HepG2 (cell line): ENCODE measurements around the gene ICAM5. TPM values are rescaled to one million over a fixed set of nuclear protein-coding genes. Genes with fewer than 3 reads are reported as not detected.

ENCODE experiments used
- ARNTL ChIP-seq: sonication (generic); formaldehyde crosslinking; IDR thresholded peaks from 2 replicates; pipeline ENCODE4 v1.4.0; 2020; ENCODE audit warnings: mild to moderate bottlenecking, missing genetic modification reagents
- ASH2L ChIP-seq: fragments of 300-600, 200-600 bp; sonication (generic); IDR thresholded peaks from 2 replicates; pipeline ENCODE4 v1.7.0; 2017; ENCODE audit warnings: low read depth, mild to moderate bottlenecking, moderate library complexity, mixed read lengths, low read length; ENCODE audit not compliant: insufficient read length
- GATAD2A ChIP-seq: IDR thresholded peaks from 2 replicates; pipeline ENCODE4 v1.6.1; 2016
- HIC2 ChIP-seq: sonication (generic); formaldehyde crosslinking; IDR thresholded peaks from 2 replicates; pipeline ENCODE4 v1.9.0; 2022; ENCODE audit warnings: low read depth, missing genetic modification reagents
- JUND ChIP-seq: sonication (generic); formaldehyde crosslinking; IDR thresholded peaks from 2 replicates; pipeline ENCODE4 v1.8.0; 2022; ENCODE audit warnings: mild to moderate bottlenecking, missing genetic modification reagents
- KLF11 ChIP-seq: IDR thresholded peaks from 2 replicates; pipeline ENCODE4 v1.6.1; 2016; ENCODE audit warnings: missing compliant biosample characterization
- MAZ ChIP-seq, 2 experiments: sonication (generic) in 1 of 2; formaldehyde crosslinking in 1 of 2; IDR thresholded peaks; 2 replicates each; pipeline versions ENCODE4 v1.5.0 to v1.6.1; 2012 to 2020; ENCODE audit warnings: low read depth in 2 of 2, mild to moderate bottlenecking in 2 of 2, borderline replicate concordance in 1 of 2, improper control_type of control experiment in 1 of 2, low read length in 1 of 2, missing genetic modification reagents in 1 of 2, moderate library complexity in 1 of 2
- NKX3-1 ChIP-seq: sonication (generic); formaldehyde crosslinking; IDR thresholded peaks from 2 replicates; pipeline ENCODE4 v1.5.0; 2020; ENCODE audit warnings: missing genetic modification reagents
- PAXIP1 ChIP-seq: sonication (generic); formaldehyde crosslinking; conservative IDR thresholded peaks from 2 replicates; pipeline ENCODE4 v1.4.0; 2020; ENCODE audit warnings: mild to moderate bottlenecking, missing genetic modification reagents, moderate library complexity
- POLR2G ChIP-seq: fragments of 200-400 bp; formaldehyde crosslinking; IDR thresholded peaks from 2 replicates; pipeline ENCODE4 v1.6.1; 2018; ENCODE audit warnings: mild to moderate bottlenecking, low read depth, low read length, moderate library complexity
- RAD21 ChIP-seq: fragments of 450-650 bp; formaldehyde crosslinking; IDR thresholded peaks from 2 replicates; pipeline ENCODE4 v1.5.0; 2020; ENCODE audit warnings: mild to moderate bottlenecking
- TAF15 ChIP-seq: fragments of 200-400 bp; formaldehyde crosslinking; IDR thresholded peaks from one replicate; pipeline ENCODE4 v1.6.1; 2018; ENCODE audit warnings: mild to moderate bottlenecking, low read depth, low read length; ENCODE audit not compliant: poor library complexity, severe bottlenecking
- YY1 ChIP-seq: IDR thresholded peaks from 2 replicates; pipeline ENCODE4 v1.6.1; 2011; ENCODE audit warnings: low read length, low read depth, moderate library complexity, mild to moderate bottlenecking; ENCODE audit not compliant: insufficient read depth, insufficient replicate concordance
- ZNF33B ChIP-seq: sonication (generic); formaldehyde crosslinking; IDR thresholded peaks from 2 replicates; pipeline ENCODE4 v1.5.1; 2020; ENCODE audit warnings: mild to moderate bottlenecking, missing genetic modification reagents
- ZNF431 ChIP-seq: sonication (generic); formaldehyde crosslinking; IDR thresholded peaks from 2 replicates; pipeline ENCODE4 v1.9.0; 2022; ENCODE audit warnings: missing genetic modification reagents, low read depth, mild to moderate bottlenecking, borderline replicate concordance
- ZNF704 ChIP-seq: sonication (generic); formaldehyde crosslinking; IDR thresholded peaks from 2 replicates; pipeline ENCODE4 v1.8.1; 2023; ENCODE audit warnings: mild to moderate bottlenecking, inconsistent platforms, moderate library complexity, missing genetic modification reagents, borderline replicate concordance
- polyA plus RNA-seq, 8 experiments: library from polyadenylated mRNA; depleted of rRNA in 3 of 8; stranded (reverse) in 7 of 8; unstranded in 1 of 8; fragments of >200 nt; fragmentation: Illumina TruSeq in 4 of 8; extraction: Trizol in 4 of 8; gene quantifications; 2 replicates each; pipeline versions ENCODE4 v1.2.1 to v1.2.3, GENCODE V29; 2011 to 2016; ENCODE audit warnings: low read depth in 4 of 8, missing spikeins in 1 of 8, mixed read lengths in 1 of 8; ENCODE audit not compliant: insufficient read depth in 1 of 8
- total RNA-seq, 5 experiments: library from RNA; depleted of rRNA; stranded (reverse); fragments of >200 nt; fragmentation: Illumina TruSeq; extraction: Trizol; gene quantifications; 2 replicates each; pipeline ENCODE4 v1.2.3, GENCODE V29; 2016; ENCODE audit warnings: low read depth in 1 of 5
- TF ChIP-seq, protein P1 (sequence below): IDR thresholded peaks from 2 replicates; pipeline ENCODE4 v1.6.1; 2016; ENCODE audit warnings: low read depth, control low read depth
- TF ChIP-seq, protein P2 (sequence below): IDR thresholded peaks from 2 replicates; pipeline ENCODE4 v1.6.1; 2018; ENCODE audit warnings: missing genetic modification reagents, mild to moderate bottlenecking, missing compliant biosample characterization

The ICAM5 gene
- total and polyA plus RNA-seq, 2 of the 13 experiments (the other 11 are each of a cell fraction or from before 2014, with no cell fraction given) = 0.46 to 1.6 TPM

DNA sequence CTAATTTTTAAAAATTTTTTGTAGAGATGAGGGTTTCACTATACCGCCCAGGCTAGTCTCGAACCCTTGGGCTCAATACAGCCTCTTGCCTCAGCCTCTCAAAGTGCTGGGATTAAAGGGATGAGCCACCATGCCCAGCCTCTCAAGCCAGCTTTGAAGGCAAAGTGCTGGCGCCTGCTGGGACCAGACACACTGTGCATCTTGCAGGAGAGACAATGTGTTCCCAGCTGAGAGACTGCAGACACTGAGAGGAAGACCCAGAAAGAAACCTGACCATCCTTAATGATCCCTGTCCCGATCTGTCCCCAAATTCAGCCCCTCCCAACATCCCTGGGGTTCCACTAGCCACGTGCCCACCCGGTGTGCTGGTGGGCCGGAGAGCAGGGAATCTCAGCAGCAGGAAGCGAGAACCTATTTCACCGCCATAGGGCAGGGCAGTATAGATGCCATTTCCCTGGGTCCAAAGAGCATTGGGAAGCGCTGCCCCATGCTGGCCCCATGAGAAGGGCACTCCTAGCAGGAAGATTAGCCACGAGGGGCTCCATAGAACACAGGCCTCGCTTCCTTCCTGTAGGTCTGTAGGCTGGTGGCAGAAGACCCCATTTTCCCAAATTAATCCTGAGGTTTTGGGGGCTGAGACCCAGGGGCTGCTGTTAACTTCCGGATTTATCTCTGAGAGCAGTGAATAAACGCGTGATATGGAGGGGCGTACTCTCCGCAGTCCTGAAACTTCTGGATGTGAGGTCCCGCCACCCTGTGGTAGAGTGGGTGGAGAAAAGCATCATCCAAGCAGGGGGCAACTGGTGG is 42.6 kb downstream of the ICAM5 start (continued):
- TF ChIP-seq ZNF704 (CRISPR knock-in tag) (no peak; the same call in 1 of the 2 replicates), ASH2L (peak; percentile 10), ZNF33B (CRISPR knock-in tag) (no peak), JUND (no peak), GATAD2A (CRISPR knock-in tag) (peak; percentile 46), POLR2G (peak; percentile 50; the same call in 1 of the 2 replicates), TAF15 (no peak), RAD21 (0 out of 2 replicates have a peak, but pooled peaks have one; percentile 8), KLF11 (CRISPR knock-in tag) (no peak), PAXIP1 (CRISPR knock-in tag) (peak; percentile 63), HIC2 (CRISPR knock-in tag) (peak; percentile 53; the same call in 1 of the 2 replicates), MAZ (IDR thresholded peaks at IDR 0.05; ENCODE audit: borderline replicate concordance, low read depth, low read length) (no peak), MAZ (CRISPR knock-in tag; IDR thresholded peaks at IDR 0.05; ENCODE audit: low read depth) (0 out of 2 replicates have a peak, but pooled peaks have one; percentile 8), ARNTL (CRISPR knock-in tag) (no peak; the same call in 1 of the 2 replicates), YY1 (peak; percentile 50), ZNF431 (CRISPR knock-in tag) (0 out of 2 replicates have a peak, but pooled peaks have one; percentile 30), NKX3-1 (no peak)
- TF ChIP-seq, protein P1, sequence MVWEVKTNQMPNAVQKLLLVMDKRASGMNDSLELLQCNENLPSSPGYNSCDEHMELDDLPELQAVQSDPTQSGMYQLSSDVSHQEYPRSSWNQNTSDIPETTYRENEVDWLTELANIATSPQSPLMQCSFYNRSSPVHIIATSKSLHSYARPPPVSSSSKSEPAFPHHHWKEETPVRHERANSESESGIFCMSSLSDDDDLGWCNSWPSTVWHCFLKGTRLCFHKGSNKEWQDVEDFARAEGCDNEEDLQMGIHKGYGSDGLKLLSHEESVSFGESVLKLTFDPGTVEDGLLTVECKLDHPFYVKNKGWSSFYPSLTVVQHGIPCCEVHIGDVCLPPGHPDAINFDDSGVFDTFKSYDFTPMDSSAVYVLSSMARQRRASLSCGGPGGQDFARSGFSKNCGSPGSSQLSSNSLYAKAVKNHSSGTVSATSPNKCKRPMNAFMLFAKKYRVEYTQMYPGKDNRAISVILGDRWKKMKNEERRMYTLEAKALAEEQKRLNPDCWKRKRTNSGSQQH (CRISPR knock-in tag) = no peak; the same call in 1 of the 2 replicates
- TF ChIP-seq, protein P2, sequence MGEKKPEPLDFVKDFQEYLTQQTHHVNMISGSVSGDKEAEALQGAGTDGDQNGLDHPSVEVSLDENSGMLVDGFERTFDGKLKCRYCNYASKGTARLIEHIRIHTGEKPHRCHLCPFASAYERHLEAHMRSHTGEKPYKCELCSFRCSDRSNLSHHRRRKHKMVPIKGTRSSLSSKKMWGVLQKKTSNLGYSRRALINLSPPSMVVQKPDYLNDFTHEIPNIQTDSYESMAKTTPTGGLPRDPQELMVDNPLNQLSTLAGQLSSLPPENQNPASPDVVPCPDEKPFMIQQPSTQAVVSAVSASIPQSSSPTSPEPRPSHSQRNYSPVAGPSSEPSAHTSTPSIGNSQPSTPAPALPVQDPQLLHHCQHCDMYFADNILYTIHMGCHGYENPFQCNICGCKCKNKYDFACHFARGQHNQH (CRISPR knock-in tag) = 0 out of 2 replicates have a peak, but pooled peaks have one; percentile 9
